HT-29 (cell line): ENCODE measurements around the gene ATXN1. TPM values are rescaled to one million over a fixed set of nuclear protein-coding genes. Genes with fewer than 3 reads are reported as not detected.

Experiments
- DNase-seq: peaks from one replicate; pipeline ENCODE4 v3.0.0-alpha.2; 2015; ENCODE audit warnings: low spot score
- total RNA-seq: library from RNA; depleted of rRNA; stranded (reverse); fragments of >200 nt; shearing (Covaris generic); gene quantifications from 2 replicates; pipeline ENCODE4 v1.2.3, GENCODE V29; 2014

Gene ATXN1
- total RNA-seq, 1 experiment from 2014 or later = 39.1 TPM

- no peak for DNase-seq
Measured at GRCh38 chr6:16674801-16675392, 86.4 kb downstream of the ATXN1 start.

DNA sequence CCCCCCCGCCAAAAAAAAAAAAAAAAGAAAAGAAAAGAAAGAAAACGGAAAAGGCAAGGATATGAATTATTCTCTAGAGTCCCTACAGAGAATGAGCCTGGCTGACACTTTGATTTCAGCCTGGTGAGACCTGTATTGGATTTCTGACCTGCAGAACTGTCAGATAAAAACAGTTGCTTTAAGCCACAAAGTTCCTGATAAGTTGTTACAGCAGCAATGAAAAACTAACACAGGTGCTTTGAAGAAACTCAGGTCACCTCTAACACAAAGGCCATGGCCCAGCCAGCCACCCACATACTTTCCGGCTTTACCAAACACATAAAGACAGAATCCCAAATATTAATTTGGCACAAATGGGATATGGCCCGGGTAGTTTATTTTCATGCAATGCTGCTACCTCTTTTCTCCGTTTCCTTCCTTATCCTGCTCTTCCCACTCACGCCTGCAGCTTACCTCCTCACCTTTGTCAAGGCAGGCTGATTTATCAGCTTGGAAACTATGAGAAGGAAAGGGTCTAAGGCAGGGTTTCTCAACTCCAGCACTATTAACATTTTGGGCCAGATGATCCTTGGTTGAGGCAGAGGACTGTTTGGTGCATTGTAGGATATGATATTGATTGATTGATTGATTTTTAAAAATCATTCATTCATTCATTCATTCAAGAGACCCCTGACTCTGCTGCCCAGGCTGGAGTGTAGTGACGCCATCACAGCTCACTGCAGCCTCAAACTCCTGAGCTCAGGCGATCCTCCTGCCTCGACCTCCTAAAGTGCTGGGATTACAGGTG, 88.1 kb downstream of the ATXN1 start:
- no peak for DNase-seq

DNA sequence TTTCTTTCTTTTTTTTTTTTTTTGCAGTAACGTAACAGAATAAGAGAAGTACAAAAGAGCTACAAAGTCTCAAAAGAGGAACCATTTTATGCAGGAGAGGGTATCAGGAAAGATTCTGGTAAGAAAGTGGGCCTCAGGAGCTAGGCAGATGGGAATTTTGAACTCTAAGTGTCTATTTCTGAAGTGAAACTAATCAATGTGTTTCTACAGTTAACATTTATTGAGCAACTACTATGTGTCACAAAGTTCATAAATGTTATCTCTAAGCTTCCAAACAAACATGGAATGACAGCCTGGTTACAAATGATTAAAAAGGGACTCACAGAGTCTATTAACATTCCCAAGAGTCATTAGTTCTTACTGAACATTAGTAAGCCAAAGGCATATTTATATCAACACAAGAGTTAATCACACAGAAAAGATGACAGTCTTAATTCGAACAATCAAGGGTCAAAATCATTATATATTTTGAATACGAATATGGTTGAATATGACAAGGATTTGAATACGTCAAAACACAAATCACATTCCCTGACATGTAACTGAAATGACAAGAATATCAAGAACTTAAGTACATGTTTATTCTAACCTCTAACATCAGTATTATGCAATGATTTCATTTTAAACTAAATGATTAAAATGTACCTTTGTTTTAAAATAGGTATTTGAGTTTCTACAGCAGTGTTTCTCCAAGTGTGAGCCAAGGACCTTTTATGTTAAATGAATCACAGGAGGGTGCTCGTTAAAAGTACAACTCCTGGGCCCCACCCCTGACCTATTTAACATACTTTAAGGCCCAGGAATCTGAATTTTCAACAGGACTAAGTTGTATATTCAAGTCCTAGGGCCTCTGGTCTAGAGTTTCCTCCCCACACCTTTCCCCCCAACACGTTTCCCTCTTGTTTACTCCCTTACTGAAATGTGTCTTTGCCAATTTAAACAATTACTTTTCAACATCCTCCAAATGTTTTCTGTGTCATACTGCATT, 89.7 kb downstream of the ATXN1 start:
- DNase-seq = no peak

DNA sequence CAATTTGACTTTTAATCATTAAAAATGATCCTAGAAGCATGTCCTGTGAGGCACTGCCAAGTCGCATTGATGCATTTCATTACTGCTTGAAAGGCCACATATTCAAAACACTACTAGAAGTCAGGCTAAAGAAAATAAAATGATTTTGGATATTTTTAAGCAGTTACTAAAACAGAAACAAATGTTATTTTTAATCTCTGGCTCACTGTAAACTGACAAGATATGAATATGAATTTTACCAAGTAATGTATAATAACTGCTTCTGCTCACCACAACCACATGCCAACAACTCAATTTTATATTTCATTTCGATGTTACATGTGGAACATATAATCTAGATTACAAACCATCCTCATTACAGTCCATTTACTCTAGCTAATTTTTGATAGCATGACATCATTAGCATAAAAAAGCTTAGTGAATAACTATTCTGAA, 90.6 kb downstream of the ATXN1 start:
- no peak for DNase-seq

DNA sequence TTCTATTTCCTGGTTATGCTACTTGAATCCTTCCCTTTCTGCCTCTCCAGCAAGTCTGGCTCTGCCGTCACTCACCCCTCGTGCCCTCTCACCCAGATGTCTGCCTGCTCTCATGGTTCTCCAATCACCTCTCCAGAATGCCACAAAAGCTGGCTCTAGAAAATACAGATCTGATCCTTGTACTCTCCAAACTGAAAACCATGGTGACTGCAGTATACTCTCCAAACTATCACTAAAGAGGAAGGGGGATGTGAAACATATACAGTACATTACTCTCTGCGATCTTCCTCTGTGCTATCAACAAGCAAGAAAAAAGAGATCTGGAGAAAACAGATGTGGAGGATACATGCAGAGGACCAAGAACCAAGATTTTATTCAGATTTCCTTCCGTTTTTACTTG, 91.1 kb downstream of the ATXN1 start:
- DNase-seq = no peak

DNA sequence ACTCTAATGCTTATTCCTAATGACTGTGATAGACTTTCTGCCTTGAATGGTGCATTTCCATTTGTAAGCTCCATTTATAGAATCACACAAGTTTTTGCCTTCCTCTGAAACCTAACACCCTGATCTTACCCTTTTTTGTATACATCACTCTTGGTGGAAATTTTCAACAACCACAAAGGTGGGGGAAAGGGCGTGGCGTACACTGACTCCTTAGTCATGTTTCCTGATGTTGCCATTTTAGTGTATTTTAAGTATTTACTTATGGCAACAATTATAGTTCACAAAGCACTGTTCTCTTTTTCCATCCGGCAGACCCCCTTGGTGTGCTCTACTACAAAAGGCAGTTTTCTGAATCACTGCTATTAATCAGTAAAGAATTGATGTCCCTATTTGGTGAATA, 92.0 kb downstream of the ATXN1 start:
- DNase-seq = no peak

DNA sequence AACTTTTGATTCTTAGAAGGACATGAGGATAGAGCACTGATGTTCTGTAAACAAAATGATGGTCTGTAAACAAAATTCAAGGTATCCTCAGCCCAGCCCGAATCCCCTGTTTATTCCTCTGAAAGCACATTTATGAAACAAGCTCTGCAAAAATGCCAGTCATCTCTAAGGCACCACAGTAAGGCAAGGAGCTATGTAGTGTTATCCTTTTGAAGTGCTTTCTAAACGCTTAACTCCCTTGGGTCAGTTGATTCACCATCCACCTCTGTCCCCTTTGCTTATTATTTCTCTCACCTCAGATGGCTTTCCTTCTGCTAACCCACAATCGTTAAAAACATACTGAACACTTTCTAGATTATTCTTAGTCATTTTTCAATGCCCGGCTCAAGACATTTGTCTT, 93.8 kb downstream of the ATXN1 start:
- no peak for DNase-seq

DNA sequence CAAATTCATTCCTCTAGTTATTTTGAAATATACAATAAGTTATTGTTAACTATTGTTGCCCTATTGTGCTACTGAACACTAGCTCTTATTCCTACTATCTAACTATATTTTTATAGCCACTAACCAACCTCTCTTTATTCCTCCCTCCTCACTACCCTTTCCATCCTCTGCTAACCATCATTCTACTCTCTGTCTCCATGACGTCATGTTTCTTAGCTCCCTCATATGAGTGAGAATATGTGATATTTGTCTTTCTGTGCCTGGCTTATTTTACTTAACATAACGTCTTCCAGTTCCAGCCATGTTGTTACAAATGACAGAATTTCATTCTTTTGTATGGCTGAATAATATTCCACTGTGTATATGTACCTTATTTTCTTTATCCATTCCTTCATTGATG, 95.3 kb downstream of the ATXN1 start:
- no peak for DNase-seq

GRCh38 chr6:16665182-16665581, 96.1 kb downstream of the ATXN1 start:
- DNase-seq = no peak

- DNase-seq = no peak
Measured at GRCh38 chr6:16663901-16664300, 97.4 kb downstream of the ATXN1 start.

GRCh38 chr6:16660157-16660497, 101.1 kb downstream of the ATXN1 start:
- no peak for DNase-seq

DNA sequence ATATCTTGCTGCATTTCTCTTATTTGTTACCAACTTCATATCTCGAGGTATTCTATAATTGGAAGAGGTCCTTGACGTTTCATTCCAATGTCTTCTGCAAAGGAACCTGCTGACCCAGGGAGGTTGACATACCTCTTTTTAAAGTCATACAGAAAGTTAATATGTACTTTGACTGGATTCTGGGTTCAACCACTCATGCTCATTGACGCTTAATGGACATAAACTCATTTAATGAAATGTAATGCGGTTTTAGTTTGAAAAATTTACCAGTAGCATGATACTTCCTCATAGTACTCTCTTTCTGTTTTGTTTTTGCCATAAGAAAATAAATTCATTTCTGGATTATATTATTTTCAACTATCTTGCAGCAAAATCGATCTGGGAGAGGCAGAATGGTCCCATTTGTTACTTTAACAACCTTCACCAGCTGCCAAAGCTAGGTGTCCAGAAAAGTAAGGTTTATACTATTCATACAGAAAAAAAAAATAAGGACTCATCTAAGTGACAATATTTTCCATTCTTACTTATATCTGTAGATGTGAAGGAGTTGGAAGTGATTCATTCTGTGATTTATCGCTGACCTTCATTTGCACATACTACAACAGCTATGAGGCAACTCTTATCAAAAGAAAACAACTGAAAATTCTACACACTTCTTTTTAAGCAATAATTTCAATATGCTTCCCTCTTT, 101.6 kb downstream of the ATXN1 start:
- no peak for DNase-seq

- DNase-seq = no peak
Measured at GRCh38 chr6:16658348-16659034, 102.8 kb downstream of the ATXN1 start.

DNA sequence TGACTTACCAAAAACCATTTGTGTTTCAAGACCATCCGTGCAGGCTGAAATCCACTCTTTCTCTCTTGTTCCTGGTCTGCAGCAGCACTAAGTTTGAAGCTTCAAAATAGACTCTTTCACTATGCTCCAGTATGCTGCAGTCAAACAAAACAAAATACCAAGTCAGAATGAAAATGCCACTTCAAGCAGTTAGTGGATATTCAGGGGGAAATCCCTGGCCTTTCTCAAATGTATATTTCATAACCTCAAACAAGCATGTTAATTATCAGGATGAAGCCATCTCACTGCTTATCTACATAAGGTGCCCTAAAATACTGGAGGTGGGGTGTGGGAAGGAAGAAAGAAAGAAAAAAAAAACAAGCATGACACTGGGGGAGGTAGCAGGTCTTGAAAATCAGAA, 103.5 kb downstream of the ATXN1 start:
- DNase-seq = no peak

DNA sequence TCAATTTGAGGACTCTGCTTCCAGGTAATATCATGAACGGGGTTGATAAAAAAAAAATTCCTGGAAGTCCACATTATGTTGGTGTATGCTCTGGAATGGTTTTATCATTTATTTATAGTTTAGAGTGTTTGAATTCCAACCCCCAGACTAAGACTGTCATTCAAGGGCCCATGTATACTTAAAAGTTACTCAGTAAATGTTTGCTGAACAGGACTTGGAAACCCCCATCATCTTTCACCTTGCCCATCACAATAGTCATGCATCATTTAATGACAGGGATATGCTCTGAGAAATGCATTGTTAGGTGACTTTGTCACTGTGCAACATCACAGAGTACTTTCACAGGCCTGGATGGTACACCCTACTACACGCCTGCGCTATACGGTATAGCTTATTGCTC, 104.8 kb downstream of the ATXN1 start:
- DNase-seq = no peak

DNA sequence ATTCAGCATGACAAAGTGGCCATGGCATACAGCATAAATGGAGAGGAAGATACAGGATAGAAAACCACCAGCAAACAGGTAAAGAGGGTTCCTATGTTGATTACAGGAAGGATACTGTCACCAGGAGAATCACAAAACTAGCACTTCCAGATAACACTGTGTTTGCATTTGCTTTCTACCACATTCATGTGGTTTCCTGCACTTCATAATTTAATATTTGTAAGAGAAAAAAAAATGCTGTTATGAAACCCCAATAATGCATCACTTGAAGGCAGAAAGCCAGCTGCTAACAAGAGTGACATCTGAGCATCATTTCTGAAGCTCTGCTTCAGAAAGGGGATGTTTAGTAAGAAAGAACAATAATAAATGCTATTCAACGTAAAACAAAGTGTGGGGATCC, 106.6 kb downstream of the ATXN1 start:
- no peak for DNase-seq

DNA sequence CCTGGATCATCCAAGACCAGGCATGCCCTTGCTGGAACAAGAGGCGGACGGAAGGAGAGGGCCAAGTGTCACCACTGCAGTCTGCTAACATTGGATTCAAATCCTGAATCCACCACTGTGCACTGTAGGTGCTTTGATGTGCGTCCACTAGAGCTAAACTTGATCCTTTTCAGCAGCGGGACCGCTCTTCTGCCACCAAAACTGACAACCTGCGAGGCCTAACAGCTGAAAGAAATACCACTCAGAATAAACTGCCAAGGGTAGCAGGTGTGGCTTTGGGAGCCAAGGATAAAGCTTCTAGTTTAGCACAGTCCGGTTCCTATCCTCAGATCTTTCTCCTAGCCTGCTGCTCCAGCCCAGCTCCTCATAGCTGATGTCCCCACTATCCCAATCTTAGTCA, 108.0 kb downstream of the ATXN1 start:
- DNase-seq = no peak

DNA sequence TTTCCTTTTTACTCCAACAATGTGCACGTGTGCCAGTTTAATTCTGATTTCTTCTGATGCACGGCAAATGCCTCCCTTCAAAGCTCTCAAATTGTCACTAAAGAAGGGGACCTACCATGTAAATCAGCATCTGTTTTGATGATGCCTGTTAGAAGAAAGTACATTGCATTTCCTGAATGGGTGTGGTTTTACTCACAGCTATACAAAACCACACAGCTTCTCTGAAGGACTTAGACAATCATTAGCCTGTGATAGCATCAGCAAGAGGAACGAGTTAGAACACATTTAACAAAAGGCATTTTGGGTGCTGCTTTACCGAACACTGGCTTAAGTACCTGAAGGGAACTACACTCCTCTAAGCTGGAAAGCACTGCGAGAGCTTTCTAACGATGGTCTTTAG, 109.4 kb downstream of the ATXN1 start:
- no peak for DNase-seq

GRCh38 chr6:16649890-16650289, 111.4 kb downstream of the ATXN1 start:
- no peak for DNase-seq

GRCh38 chr6:16649241-16649640, 112.0 kb downstream of the ATXN1 start:
- no peak for DNase-seq

GRCh38 chr6:16648003-16648402, 113.3 kb downstream of the ATXN1 start:
- no peak for DNase-seq
